Measurements from ENCODE around the gene MCF2L. TPM values are rescaled to one million over a fixed set of nuclear protein-coding genes. Genes with fewer than 3 reads are reported as not detected.

The MCF2L gene
- total RNA-seq, 6 experiments from 2014 or later = 9.6 to 18.4 (median 11.7) TPM

- DNase-seq (no peak), ATAC-seq (no peak)
- no peak overlapping the region for H3K27ac ChIP-seq
- no CpG with 5 or more reads among the region's 14 CpGs for WGBS (ENCODE audit: insufficient coverage, low coverage, low lambda C conversion rate, missing lambda C conversion rate)
- no peaks in the 10 kb centered on the region for H3K36me3 ChIP-seq
- TF ChIP-seq CTCF (IDR thresholded peaks at IDR 0.05) = no peak
- H3K4me3 ChIP-seq = no peak overlapping the region
- H3K27me3 ChIP-seq = no peaks in the 10 kb centered on the region
- intact Hi-C loops (cut with DNase I) = no loop called here
- peaks cover 0 to 22% (median 8%) of the 10 kb centered on the region in 4 donors for H3K4me1 ChIP-seq
- H3K9me3 ChIP-seq = no peaks in the 10 kb centered on the region
Observed at GRCh38 chr13:113021391-113021790, 52.4 kb downstream of the MCF2L start.

GRCh38 chr13:113021811-113022210 lies 52.8 kb downstream of the MCF2L start:
- DNase-seq (no peak), ATAC-seq (no peak)
- Histone ChIP-seq H3K36me3 (no peaks in the 10 kb centered on the region), H3K4me3 (no peak overlapping the region), H3K9me3 (no peaks in the 10 kb centered on the region), H3K27me3 (no peaks in the 10 kb centered on the region), H3K27ac (no peak overlapping the region), H3K4me1 (peaks cover 0 to 22% (median 8%) of the 10 kb centered on the region in 4 donors)
- TF ChIP-seq POLR2A (IDR thresholded peaks at IDR 0.05) (no peak), CTCF (IDR thresholded peaks at IDR 0.05) (no peak)
- intact Hi-C loops (cut with DNase I) = no loop called here
- WGBS (ENCODE audit: insufficient coverage, low coverage, low lambda C conversion rate, missing lambda C conversion rate) = no CpG with 5 or more reads among the region's 7 CpGs

- 70% methylated on average over 3 of the region's 23 CpGs for WGBS (ENCODE audit: insufficient coverage, low coverage, low lambda C conversion rate, missing lambda C conversion rate)
- Histone ChIP-seq H3K27me3 (no peaks in the 10 kb centered on the region), H3K4me3 (no peak overlapping the region), H3K4me1 (peaks cover 0 to 22% (median 8%) of the 10 kb centered on the region in 4 donors), H3K36me3 (no peaks in the 10 kb centered on the region), H3K9me3 (no peaks in the 10 kb centered on the region), H3K27ac (no peak overlapping the region)
- ATAC-seq = no peak
- DNase-seq = no peak
- intact Hi-C loops (cut with DNase I) = no loop called here
- TF ChIP-seq POLR2A (IDR thresholded peaks at IDR 0.05) = no peak
- no peak for TF ChIP-seq CTCF (IDR thresholded peaks at IDR 0.05)
Observed at GRCh38 chr13:113022391-113022744, 53.4 kb downstream of the MCF2L start.

- 63% methylated on average over 15 of the region's 39 CpGs for WGBS (ENCODE audit: insufficient coverage, low coverage, low lambda C conversion rate, missing lambda C conversion rate)
Observed at GRCh38 chr13:113022745-113023574, 53.9 kb downstream of the MCF2L start.

More at GRCh38 chr13:113022745-113023574, 53.9 kb downstream of the MCF2L start:
- intact Hi-C loops (cut with DNase I) = no loop called here
- peaks cover 0 to 22% (median 8%) of the 10 kb centered on the region in 4 donors for H3K4me1 ChIP-seq
- H3K27me3 ChIP-seq = no peaks in the 10 kb centered on the region
- DNase-seq (no peak), ATAC-seq (peak; percentile 14 to 55 (median 42))
- H3K4me3 ChIP-seq = no peak overlapping the region
- H3K27ac ChIP-seq = peak overlapping the region; percentile 28 to 92 (median 74)
- no peaks in the 10 kb centered on the region for H3K36me3 ChIP-seq
- TF ChIP-seq CTCF (IDR thresholded peaks at IDR 0.05) (no peak), POLR2A (IDR thresholded peaks at IDR 0.05) (no peak)
- H3K9me3 ChIP-seq = no peaks in the 10 kb centered on the region
